ENCODE measurements around the gene TPI1.
"Not testable (repeated sequence)": the region's sequence is repeated elsewhere in the genome, so short reads cannot be mapped to it uniquely, and the experiment has no call there.

The TPI1 gene

GRCh38 chr12:6886206-6886999, 19.1 kb downstream of the TPI1 start:
- H3K4me2 ChIP-seq (ENCODE audit: low read length, poor library complexity, severe bottlenecking); H3K9ac ChIP-seq (ENCODE audit: low read length); H3K14ac ChIP-seq (ENCODE audit: low read length in 2 of 2); H3K79me1 ChIP-seq (replicated peaks; ENCODE audit: low read length, poor library complexity, severe bottlenecking); H3K4ac ChIP-seq (ENCODE audit: low read depth in 1 of 2, low read length in 2 of 2); H4K91ac ChIP-seq (ENCODE audit: low read length); DNase-seq; H3K18ac ChIP-seq (ENCODE audit: low read depth in 1 of 2, low read length in 2 of 2); H3K9me3 ChIP-seq (ENCODE audit: control insufficient read depth, low read length); H4K8ac ChIP-seq (ENCODE audit: low read length); H3K27me3 ChIP-seq (ENCODE audit: control insufficient read depth in 1 of 2, insufficient read depth in 1 of 2, low read length in 2 of 2); H2BK12ac ChIP-seq (ENCODE audit: low read length in 2 of 2); H3K23ac ChIP-seq (ENCODE audit: low read length in 2 of 2); H3K4me3 ChIP-seq (ENCODE audit: insufficient read depth in 1 of 2, low read depth in 1 of 2, low read length in 2 of 2); H2BK15ac ChIP-seq (ENCODE audit: low read depth, poor library complexity, severe bottlenecking); H2BK120ac ChIP-seq (ENCODE audit: low read depth, low read length); H2AFZ ChIP-seq (ENCODE audit: low read depth, low read length): not testable (repeated sequence)
- peak overlapping the region; percentile 82 for H2AK5ac ChIP-seq (ENCODE audit: low read length, severe bottlenecking)
- H3K4me1 ChIP-seq (ENCODE audit: control insufficient read depth, insufficient read depth, low read depth, low read length) = peaks cover 11% of the 10 kb centered on the region
- 64% methylated on average over 4 of the region's 15 CpGs for WGBS
- peak overlapping the region; percentile 79 for H3K27ac ChIP-seq (ENCODE audit: low read length, poor library complexity, severe bottlenecking)
- peak overlapping the region; percentile 90 for H2BK5ac ChIP-seq (ENCODE audit: low read depth, low read length, poor library complexity, severe bottlenecking)
- peaks cover 15 to 25% of the 10 kb centered on the region in 2 experiments for H3K36me3 ChIP-seq (ENCODE audit: control insufficient read depth in 1 of 2, insufficient read depth in 2 of 2, low read depth in 1 of 2, low read length in 2 of 2)

- Histone ChIP-seq H3K14ac (ENCODE audit: low read length in 2 of 2) (no peak overlapping the region), H3K9me3 (ENCODE audit: control insufficient read depth, low read length) (no peaks in the 10 kb centered on the region), H2AK5ac (ENCODE audit: low read length, severe bottlenecking) (peak overlapping the region; percentile 63), H2BK120ac (ENCODE audit: low read depth, low read length) (no peak overlapping the region), H3K9ac (ENCODE audit: low read length) (no peak overlapping the region), H2BK5ac (ENCODE audit: low read depth, low read length, poor library complexity, severe bottlenecking) (no peak overlapping the region), H3K18ac (ENCODE audit: low read depth in 1 of 2, low read length in 2 of 2) (no peak overlapping the region), H2BK15ac (ENCODE audit: low read depth, poor library complexity, severe bottlenecking) (no peak overlapping the region), H3K23ac (ENCODE audit: low read length in 2 of 2) (no peak overlapping the region), H3K36me3 (ENCODE audit: control insufficient read depth in 1 of 2, insufficient read depth in 2 of 2, low read depth in 1 of 2, low read length in 2 of 2) (peaks cover 15 to 25% of the 10 kb centered on the region in 2 experiments), H3K79me1 (replicated peaks; ENCODE audit: low read length, poor library complexity, severe bottlenecking) (peaks cover 6% of the 10 kb centered on the region), H4K91ac (ENCODE audit: low read length) (no peak overlapping the region), H3K4me3 (ENCODE audit: insufficient read depth in 1 of 2, low read depth in 1 of 2, low read length in 2 of 2) (no peak overlapping the region), H3K4me1 (ENCODE audit: control insufficient read depth, insufficient read depth, low read depth, low read length) (peaks cover 12% of the 10 kb centered on the region), H2BK12ac (ENCODE audit: low read length in 2 of 2) (no peak overlapping the region), H3K27me3 (ENCODE audit: control insufficient read depth in 1 of 2, insufficient read depth in 1 of 2, low read length in 2 of 2) (no peaks in the 10 kb centered on the region), H2AFZ (ENCODE audit: low read depth, low read length) (no peak overlapping the region), H3K4ac (ENCODE audit: low read depth in 1 of 2, low read length in 2 of 2) (no peak overlapping the region), H3K4me2 (ENCODE audit: low read length, poor library complexity, severe bottlenecking) (no peak overlapping the region), H4K8ac (ENCODE audit: low read length) (no peak overlapping the region), H3K27ac (ENCODE audit: low read length, poor library complexity, severe bottlenecking) (peak overlapping the region; percentile 21)
- DNase-seq = no peak
- WGBS = 98% methylated on average over 7 of the region's 8 CpGs
These were observed 20.1 kb downstream of the TPI1 start for GRCh38 chr12:6887460-6887859.

- Histone ChIP-seq H3K14ac (ENCODE audit: low read length in 2 of 2) (no peak overlapping the region), H3K18ac (ENCODE audit: low read depth in 1 of 2, low read length in 2 of 2) (no peak overlapping the region), H2BK120ac (ENCODE audit: low read depth, low read length) (no peak overlapping the region), H3K4me2 (ENCODE audit: low read length, poor library complexity, severe bottlenecking) (no peak overlapping the region), H3K27ac (ENCODE audit: low read length, poor library complexity, severe bottlenecking) (no peak overlapping the region), H2BK12ac (ENCODE audit: low read length in 2 of 2) (no peak overlapping the region), H4K8ac (ENCODE audit: low read length) (no peak overlapping the region), H2AK5ac (ENCODE audit: low read length, severe bottlenecking) (no peak overlapping the region), H3K4me3 (ENCODE audit: insufficient read depth in 1 of 2, low read depth in 1 of 2, low read length in 2 of 2) (no peak overlapping the region), H2AFZ (ENCODE audit: low read depth, low read length) (no peak overlapping the region), H3K9me3 (ENCODE audit: control insufficient read depth, low read length) (no peaks in the 10 kb centered on the region), H4K91ac (ENCODE audit: low read length) (no peak overlapping the region), H3K23ac (ENCODE audit: low read length in 2 of 2) (no peak overlapping the region), H2BK5ac (ENCODE audit: low read depth, low read length, poor library complexity, severe bottlenecking) (no peak overlapping the region), H3K79me1 (replicated peaks; ENCODE audit: low read length, poor library complexity, severe bottlenecking) (peaks cover 6% of the 10 kb centered on the region), H3K4ac (ENCODE audit: low read depth in 1 of 2, low read length in 2 of 2) (no peak overlapping the region), H3K27me3 (ENCODE audit: control insufficient read depth in 1 of 2, insufficient read depth in 1 of 2, low read length in 2 of 2) (no peaks in the 10 kb centered on the region), H3K9ac (ENCODE audit: low read length) (no peak overlapping the region), H3K4me1 (ENCODE audit: control insufficient read depth, insufficient read depth, low read depth, low read length) (peaks cover 12% of the 10 kb centered on the region), H2BK15ac (ENCODE audit: low read depth, poor library complexity, severe bottlenecking) (no peak overlapping the region), H3K36me3 (ENCODE audit: control insufficient read depth in 1 of 2, insufficient read depth in 2 of 2, low read depth in 1 of 2, low read length in 2 of 2) (peaks cover 15 to 24% of the 10 kb centered on the region in 2 experiments)
- DNase-seq = no peak
- 91% methylated on average over 2 of the region's 2 CpGs for WGBS
These were observed 21.0 kb downstream of the TPI1 start for GRCh38 chr12:6888360-6888759.

GRCh38 chr12:6888794-6889193, 21.5 kb downstream of the TPI1 start:
- H3K9ac ChIP-seq (ENCODE audit: low read length); H4K8ac ChIP-seq (ENCODE audit: low read length); H2BK120ac ChIP-seq (ENCODE audit: low read depth, low read length); H3K27ac ChIP-seq (ENCODE audit: low read length, poor library complexity, severe bottlenecking); H3K14ac ChIP-seq (ENCODE audit: low read length in 2 of 2); H4K91ac ChIP-seq (ENCODE audit: low read length); H3K4me2 ChIP-seq (ENCODE audit: low read length, poor library complexity, severe bottlenecking); H2BK15ac ChIP-seq (ENCODE audit: low read depth, poor library complexity, severe bottlenecking); H3K23ac ChIP-seq (ENCODE audit: low read length in 2 of 2); H3K79me1 ChIP-seq (replicated peaks; ENCODE audit: low read length, poor library complexity, severe bottlenecking); H3K9me3 ChIP-seq (ENCODE audit: control insufficient read depth, low read length); H2AFZ ChIP-seq (ENCODE audit: low read depth, low read length); H3K4me3 ChIP-seq (ENCODE audit: insufficient read depth in 1 of 2, low read depth in 1 of 2, low read length in 2 of 2); H2AK5ac ChIP-seq (ENCODE audit: low read length, severe bottlenecking); H2BK5ac ChIP-seq (ENCODE audit: low read depth, low read length, poor library complexity, severe bottlenecking); H2BK12ac ChIP-seq (ENCODE audit: low read length in 2 of 2); DNase-seq; H3K4ac ChIP-seq (ENCODE audit: low read depth in 1 of 2, low read length in 2 of 2); H3K27me3 ChIP-seq (ENCODE audit: control insufficient read depth in 1 of 2, insufficient read depth in 1 of 2, low read length in 2 of 2); H3K18ac ChIP-seq (ENCODE audit: low read depth in 1 of 2, low read length in 2 of 2): not testable (repeated sequence)
- Histone ChIP-seq H3K36me3 (ENCODE audit: control insufficient read depth in 1 of 2, insufficient read depth in 2 of 2, low read depth in 1 of 2, low read length in 2 of 2) (peaks cover 12 to 20% of the 10 kb centered on the region in 2 experiments), H3K4me1 (ENCODE audit: control insufficient read depth, insufficient read depth, low read depth, low read length) (peaks cover 11% of the 10 kb centered on the region)
- WGBS = 92% methylated on average over 5 of the region's 7 CpGs
